Measurements from ENCODE around the gene TLR6.

DNA sequence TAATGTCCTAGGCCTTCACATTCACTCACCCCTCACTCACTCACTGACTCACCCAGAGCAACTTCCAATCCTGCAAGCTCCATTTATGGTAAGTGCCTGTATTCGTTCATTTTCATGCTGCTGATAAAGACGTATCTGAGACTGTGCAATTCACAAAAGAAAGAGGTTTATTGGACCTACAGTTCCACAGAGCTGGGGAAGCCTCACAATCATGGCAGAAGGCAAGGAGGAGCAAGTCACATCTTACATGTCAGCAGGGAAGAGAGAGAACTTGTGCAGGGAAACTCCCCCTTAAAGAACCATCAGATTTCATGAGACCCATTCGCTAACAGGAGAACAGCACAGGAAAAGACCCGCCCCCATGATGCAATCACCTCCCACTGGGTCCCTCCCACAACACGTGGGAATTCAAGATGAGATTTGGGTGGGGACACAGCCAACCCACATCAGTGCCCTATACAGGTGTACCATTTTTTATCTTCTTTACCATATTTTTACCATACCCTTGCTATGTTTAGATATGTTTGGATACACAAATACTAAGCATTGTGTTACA, 33.8 kb downstream of the TLR6 start:
- TF ChIP-seq YY1 (IDR thresholded peaks at IDR 0.05; ENCODE audit: insufficient read depth, insufficient read length): no peak
- TF ChIP-seq ZNF274 (IDR thresholded peaks at IDR 0.05; ENCODE audit: low read depth, low read length): no peak
- no peak for TF ChIP-seq SUZ12 (IDR thresholded peaks at IDR 0.05; ENCODE audit: extremely low read depth, insufficient read depth, insufficient read length)
